IPS DF 19.7 (cell line): ENCODE data around the gene NKAIN4.
"Not testable (repeated sequence)": the region's sequence is repeated elsewhere in the genome, so short reads cannot be mapped to it uniquely, and the experiment has no call there.

Experiments used
- DNase-seq: peaks from one replicate; pipeline ENCODE4 v3.0.0-alpha.2; 2013; ENCODE audit warnings: low read depth, low spot score

NKAIN4 gene

DNA sequence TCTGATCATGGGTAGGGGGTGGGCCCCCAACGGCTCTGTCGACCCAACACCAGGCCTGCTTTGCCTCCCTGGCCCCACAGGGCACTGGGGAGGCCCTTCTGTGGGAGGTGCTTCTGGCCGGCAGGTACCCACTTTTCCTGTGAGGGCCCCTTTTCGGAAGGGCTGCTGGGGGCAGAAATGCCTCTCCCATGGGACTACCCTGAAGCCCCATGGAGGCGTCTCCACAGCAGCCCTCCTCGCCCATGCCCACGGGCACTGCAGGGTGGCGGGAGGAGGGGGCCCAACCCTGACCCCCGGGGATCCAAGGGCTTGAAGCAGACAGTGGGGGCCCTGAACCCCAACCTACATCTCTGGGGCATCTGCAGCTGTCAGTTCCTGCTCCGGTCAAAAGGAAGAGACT, 16.2 kb downstream of the NKAIN4 start:
- DNase-seq: no peak

DNA sequence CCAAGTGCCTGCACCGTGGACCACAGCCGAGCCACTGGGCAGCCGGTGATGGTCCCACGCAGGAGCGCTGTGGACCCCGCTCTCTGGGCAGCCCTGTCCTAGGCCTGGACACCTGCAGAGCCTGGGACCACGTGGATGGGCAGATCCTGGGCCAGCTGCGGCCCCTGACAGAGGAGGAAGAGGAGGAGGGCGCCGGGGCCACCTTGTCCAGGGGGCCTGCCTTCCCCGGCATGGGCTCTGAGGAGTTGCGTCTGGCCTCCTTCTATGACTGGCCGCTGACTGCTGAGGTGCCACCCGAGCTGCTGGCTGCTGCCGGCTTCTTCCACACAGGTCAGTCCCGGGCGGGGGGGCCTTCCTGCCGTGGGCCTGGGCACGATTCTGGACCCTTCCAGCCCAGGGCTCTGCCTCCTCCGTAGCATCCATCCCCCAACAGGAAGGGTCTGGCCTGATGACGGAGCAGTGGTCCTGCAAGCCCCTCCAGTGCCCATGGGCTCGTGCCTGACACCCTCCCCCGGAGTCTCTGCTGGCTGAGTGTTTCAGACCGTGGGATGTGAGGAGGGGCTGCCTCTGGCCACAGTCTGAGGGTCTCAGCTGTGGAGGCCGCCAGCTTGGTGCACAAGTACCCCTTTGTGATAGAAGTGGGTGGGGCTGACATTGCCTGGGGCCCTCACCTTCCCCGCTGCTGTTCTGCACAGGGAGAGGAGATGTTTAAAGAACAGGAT, 18.0 kb downstream of the NKAIN4 start:
- no peak for DNase-seq

DNA sequence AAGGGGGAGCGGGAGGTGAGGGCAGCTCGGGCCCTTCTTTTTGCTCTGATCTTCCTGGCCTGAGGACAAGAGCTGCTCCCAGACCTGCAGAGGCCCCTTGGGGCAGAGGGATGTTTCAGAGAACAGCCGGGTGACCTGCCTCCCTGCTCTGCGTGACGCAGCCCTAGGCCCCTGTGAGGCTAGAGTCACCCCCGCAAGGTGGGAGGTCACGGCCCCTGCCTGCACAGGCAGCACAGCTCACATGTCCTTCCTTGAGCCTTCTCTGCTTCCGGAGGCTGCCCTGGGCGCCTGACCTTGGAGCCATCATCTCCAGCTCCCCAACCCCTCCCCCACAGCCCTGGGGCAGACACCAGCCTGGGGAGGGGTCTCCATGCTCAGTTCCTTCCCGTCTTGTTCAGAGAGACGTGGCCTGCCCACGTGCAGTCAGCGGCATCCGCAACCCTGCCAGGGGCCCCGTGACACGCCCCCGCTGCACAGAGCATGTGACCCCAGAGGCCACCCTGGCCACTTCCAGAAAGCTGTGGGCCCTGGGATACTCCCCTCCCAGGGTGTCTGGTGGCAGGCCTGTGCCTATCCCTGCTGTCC, 18.8 kb downstream of the NKAIN4 start, which contains the start of gene BIRC7:
Gene BIRC7 (plus strand): TSS at position 507 of the 585 bp plus-strand sequence. CDS start 192 bp downstream, outside the sequence.
- DNase-seq: no peak

DNA sequence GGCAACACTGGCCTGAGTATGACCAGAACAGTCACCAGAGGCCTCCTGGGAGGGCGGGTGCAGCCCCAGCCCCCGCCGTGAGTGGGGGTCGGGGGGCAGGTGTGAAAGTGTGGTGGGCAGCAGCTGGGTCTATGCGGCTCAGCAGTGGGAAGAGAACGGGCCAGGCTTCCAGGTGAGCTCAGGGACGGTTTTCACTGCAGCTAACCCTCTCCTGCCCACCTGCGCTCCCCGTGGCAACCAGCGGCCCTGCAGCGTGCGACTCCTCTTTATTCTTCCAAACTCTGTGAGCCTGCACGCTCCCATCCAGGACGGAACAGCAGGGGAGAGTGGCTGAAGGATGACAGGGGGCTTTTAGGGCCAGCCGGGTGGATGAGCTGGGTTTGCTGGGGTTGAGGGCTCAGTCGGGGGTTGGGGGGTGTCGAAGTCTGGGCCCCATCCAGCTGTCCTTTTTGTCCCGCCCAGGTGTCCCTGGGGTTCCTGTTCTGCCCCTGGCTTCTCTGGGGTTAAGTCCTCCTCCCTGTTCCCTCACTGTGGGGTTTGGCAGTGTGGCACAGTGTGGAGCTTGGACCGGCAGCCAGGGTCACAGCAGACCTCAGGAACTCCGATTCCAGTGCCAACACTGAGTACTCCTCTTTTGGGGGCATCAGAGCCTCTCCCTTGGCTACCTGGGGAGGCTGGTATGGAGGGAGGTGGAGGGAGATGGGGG, 19.4 kb downstream of the NKAIN4 start:
- no peak for DNase-seq

DNA sequence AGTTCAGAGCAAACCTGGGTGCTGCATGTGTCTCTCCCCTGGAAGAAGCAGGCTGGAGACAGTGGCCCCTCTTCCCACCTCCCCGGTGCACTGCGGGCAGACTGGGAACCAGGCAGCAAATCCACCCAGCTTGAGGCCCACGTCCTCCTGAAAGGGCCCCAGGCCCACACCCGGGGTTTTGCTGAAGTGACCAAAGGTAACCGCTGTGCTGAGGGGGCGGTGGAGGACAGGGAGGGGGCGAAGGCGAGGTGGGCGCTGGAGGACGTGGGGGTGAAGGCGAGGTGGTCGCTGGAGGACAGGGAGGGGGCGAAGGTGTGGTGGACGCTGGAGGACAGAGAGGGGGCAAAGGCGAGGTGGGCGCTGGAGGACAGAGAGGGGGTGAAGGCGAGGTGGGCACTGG, 20.3 kb downstream of the NKAIN4 start:
- no peak for DNase-seq

DNA sequence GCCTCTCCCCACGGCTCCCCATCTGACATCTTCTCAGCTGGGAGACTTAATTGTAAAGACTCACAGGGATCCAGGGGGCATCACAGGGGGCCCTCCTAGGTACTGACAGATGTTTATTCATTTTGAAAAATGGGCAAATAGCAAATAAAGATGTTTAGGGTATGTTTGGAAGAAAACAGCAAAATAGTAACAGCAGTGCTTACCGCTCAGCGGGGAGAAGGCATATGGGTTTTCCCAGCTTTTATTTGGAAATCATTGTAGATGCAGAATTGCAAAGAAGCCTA, 21.3 kb downstream of the NKAIN4 start:
- no peak for DNase-seq

DNA sequence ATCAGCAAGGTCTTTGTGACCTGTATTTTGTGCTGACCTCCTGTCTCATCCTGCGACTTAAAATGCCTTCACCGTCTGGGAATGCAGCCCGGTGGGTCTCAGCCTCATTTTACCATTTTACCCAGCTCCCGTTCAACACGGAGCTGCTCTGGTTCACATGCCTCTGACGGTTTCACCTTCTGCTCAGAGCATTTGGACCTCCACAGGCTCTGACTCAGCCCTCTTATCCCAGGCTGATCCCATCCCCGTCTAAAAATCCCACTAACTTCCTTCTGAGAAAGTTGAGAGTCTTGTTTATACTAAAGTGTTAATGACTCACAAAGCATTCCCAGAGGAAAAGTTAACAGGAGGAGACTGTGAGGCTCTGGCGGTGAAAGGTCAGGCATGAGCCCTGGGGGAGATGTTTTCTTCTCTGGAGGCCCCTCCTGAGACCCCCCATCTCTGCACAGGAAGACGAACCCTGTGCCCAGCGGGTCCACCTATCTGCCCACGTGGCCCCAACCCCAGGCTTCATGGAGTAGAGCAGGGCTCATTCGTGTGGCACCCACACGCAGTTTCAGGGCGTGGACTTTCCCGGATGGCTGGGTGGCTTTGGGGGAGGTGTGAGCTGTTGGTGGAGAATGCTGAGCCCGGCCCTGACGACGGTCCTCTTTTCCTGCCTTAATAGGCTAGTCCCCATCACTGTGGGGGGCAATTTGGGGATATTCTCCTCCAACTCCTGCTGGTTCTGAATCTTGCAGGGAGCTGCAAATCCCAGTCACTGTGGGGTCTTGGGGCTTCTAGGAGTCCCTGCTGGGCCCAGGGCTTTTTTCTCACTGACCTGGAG, 21.8 kb downstream of the NKAIN4 start:
- no peak for DNase-seq

DNA sequence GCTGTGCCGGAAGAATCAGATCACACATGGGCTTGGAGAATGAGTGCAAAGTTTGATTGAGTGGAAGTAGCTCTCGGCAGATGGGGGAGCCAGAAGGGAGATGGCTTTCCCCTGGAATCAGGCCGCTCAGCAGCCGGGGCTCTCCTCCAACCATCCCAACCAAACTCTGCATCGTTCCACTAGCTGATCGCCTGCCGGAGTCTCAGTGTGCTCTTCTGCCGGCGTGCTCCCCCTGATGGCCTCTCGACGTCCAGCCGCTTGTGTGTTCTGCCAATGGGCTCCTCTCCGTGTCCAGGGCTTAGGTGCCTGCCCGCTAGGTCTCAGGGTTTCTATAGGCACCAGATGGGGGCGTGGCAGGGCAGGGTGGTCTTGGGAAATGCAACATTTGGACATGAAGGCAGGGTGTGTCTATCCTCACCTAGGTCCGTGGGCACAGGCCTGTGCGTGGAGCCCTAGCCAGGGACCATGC, 23.4 kb downstream of the NKAIN4 start:
- no peak for DNase-seq

DNA sequence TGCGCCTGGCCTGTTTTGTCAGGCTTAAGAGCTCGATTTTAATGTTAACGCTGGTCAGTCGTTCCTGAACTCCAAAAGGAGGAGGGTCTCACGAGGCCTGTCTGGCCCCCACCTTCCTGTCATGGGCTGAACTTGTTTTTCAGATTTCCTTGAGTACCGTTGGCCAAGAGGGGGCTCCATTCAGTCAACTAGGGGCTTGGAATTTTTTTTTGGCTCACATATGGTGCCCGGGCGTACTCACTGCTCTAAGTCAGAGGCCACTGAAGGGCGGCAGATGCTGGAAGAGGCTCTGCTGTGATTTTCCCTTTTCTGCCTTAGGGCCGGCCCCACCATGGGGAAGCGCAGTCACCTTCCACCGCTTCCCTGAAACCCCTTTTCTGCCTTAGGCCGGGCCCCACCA, 25.5 kb downstream of the NKAIN4 start:
- no peak for DNase-seq

DNA sequence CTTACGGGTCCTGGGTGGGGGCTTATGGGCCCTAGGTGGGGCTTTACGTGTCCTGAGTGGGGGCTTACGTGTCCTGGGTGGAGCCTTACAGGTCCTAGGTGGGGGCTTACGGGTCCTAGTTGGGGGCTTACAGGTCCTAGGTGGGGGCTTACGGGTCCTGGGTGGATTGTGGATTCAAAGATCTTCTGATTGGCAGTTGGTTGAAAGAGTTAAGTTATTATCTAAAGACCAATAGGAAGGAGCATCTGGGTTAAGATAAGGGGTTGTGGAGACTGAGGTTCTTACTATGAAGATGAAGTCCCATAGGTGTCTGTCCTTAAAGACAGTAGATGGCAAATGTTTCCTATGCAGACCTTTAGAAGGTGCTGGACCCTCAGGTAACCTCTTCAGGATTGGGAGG, 27.0 kb downstream of the NKAIN4 start:
- no peak for DNase-seq

DNA sequence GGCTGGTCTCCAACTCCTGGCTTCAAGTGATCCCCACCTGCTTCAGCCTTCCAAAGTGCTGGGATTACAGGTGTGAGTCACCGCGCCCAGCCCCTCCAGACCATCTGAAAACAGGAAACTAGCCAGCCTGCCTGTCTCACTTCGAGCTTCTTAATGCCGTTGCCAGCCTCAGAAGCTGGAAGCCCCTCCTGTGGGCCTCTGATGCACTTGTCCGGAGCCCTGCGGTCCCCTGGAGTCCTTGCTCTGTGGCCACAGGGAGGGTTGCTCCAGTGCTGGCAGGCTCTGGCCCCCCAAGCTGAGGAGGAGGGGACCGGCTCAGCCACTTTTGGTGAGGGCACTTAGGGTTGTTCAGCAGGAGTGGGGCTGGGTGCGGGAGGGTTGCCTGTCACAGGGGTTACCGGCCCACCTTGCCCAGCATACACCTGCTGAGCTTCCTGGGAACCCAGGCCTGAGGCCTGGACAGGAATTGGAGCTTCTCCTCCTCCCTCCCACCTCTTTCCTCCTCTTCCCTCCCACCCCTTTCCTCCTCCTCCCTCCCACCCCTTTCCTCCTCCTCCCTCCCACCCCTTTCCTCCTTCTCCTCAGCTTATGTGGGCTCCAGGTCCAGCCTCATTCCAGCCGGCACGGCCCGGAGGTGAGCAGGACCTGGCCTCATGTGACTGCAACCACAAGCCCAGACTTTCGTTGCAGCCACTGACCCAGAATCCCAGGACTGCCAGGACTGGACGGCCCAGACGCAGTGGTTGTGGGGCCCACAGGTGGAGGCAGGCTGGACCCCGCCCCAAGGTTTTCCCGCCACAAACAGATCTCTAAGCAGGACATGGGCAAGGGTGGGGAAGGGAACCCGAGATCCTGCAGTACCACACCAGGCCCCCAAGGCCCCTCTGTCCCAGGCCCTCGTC, 28.0 kb downstream of the NKAIN4 start:
- DNase-seq: no peak

DNA sequence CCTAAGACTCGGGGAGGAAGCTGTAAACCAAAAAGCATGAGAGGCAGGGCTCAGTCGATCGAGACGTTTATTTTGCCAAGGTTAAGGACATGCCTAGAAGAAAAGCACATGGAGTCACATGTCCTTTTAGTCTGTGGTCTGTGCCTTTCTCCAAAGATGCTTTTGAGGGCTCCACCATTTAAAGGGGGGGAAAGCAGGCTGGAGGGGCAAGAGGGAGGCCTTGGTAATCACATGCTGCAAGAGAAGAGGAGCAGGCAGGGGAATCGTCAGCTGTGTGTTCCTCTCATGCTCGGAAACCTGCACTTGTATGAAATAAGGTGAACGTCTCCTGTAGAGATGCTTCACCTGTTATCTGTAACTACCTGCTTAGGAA, 29.2 kb downstream of the NKAIN4 start:
- DNase-seq: no peak

DNA sequence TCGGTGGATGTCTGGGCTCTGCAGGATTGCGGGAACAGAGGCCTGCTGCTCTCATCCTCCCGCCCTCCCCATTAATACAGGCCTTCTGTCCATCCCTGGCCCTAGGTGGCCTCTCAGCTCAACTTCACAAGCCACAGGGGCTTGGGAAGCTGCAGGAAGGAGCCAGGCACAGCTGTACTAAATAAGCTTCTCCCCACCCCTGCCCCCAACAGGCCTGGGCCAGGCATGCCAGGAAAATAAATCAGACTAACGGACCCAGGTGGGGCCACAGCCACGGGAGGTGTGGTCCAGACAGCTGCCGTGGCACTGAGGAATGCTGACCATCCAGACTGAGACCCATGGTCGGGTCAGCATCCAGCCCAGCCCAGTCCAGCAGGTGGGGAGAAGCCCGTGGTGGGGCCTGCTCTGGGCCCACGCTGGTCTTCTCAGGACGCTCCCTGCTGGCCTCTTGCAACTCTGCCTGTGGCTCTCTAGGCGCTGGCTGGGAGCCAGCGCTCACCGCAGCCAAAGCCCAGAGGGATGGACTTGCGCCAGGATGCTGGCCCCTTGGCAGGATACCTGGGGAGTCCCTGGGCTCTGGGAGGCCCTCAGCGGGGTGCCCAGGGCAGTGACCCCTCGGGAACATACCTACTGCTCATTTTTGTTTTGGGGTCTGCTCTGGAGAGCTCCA, 29.7 kb downstream of the NKAIN4 start:
- no peak for DNase-seq

DNA sequence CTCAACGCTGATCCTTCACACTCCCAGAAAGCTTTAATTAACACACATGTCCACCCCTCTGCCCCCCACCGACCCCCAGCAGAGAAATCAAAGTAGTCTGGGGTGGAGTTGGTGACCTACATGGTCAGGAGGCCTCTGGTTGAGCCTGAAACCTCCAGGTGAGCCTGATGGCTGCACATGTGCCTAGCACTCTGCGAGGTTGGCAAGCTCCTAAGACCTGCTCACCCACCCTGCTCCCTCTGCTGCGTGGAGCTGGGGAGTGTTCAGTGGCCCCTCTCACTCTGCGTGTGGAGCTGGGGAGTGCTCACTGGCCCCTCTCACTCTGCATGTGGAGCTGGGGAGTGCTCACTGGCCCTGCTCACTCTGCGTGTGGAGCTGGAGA, 30.4 kb downstream of the NKAIN4 start:
- DNase-seq: no peak

DNA sequence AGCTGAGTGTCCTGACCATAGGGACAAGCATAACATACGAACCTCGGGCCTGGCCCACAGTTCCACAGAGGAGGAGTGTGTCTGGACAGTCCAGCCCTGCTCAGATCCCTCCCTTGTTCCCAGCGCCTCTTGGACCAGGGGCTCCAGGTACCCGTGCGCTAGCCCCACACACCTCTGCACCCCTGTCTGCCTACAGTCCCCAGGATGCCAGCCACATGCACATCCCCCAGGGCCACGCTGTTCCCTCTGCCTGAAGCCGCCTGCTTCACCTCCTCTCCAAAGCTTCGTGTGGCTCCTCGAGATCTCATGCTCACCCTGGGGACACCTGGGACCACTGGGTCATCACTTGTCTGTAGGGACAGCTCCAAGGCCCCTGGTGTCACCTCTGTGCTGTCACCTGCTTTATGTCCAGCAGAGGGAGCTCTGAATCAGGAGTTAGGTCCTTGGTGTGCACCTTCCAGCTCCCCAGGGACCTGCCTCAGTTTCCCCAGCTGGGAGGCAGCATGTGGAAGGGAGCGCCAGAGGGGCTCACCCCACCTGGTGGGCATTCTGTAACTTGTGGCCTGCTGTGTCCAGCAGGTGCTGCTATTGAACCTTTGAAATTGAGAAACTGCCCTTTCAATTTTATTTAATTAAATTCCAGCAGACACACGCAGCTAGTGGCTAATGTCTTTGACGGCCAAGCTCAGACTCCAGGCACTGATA, 31.0 kb downstream of the NKAIN4 start:
- no peak for DNase-seq

DNA sequence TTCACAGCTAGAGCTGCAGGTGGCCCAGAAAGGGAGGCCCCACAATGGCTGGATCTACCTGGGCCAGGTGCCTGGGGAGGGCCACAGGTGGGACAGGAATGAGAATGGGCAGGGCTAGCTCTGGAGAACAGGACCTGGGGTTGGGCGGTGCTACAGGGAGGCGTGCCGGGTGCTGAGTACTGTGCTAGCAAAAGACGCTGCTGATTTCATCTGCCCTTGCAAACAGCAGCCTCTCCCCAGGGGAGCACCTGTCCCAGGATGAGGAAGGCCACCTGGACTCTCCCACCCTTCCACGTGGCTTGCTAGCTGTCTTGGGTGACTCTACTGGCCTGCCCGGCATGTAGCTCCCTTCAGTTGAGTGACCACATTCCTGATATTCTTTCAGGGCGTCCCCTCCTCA, 31.7 kb downstream of the NKAIN4 start:
- no peak for DNase-seq

DNA sequence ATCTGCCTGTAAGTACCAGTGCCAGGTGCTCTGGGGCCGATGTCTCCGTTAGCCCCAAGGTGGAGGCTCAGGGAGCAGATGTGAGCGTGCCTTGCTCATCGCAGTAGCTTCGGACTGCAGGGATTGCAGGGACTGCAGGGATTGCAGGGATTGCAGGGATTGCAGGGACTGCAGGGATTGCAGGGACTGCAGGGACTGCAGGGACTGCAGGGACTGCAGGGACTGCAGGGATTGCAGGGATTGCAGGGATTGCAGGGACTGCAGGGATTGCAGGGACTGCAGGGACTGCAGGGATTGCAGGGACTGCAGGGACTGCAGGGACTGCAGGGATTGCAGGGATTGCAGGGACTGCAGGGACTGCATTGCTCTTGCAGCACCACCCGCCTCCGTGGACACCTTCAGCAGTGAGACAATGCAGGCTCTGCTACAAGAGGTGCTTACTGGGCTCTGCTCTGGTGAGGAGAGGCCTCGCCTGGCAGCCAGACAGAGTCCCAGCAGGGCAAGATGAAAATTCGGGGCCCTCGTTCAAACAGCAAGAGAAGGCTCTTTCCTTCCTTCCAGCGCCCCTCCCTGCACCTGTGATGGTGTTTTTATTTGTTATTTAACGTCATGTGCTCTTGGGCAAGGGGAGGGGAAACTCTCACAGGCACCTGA, 32.7 kb downstream of the NKAIN4 start:
- not testable (repeated sequence) for DNase-seq

DNA sequence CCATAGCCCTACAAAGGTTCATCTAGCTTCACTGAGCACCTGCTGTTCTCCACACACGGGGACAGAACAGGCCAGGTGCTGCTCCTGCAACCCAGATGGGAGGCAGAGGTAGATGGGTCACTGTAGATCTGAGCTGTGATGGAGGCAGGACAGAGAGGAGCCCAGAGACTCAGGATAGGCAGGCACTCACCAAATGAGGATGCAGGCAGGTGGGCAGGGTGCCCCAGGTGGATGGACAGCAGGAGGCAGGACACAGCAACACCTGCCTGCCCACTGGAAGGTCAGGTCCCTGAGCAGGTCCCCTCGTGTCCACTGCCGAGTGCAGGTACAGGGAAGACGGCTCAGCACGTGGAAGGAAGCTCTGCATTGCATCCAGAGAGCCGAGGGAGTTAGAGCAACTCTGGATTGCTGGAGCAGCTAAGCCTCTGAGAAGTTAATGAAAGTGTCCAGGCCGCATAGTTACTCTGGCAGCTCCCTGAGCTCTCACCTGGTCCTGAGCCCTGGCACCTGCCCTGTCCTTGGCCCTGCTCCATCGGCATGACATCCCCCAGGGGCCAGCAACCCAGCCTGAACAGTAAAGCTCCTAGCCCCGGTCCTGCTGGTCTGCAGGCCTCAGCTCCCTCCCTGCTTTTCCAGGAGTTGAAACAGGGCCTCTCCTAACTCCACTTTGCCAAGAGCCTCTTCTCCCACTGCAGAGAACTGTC, 33.4 kb downstream of the NKAIN4 start:
- no peak for DNase-seq
